ENCODE data around the gene P2RX7.

GRCh38 chr12:121089813-121090430 lies 42.8 kb upstream of the P2RX7 start:
- TF ChIP-seq CTCF (IDR thresholded peaks at IDR 0.05), result no peak
- no peak for TF ChIP-seq POLR2A (IDR thresholded peaks at IDR 0.05)
